Measurements from ENCODE around the gene SLC25A5.

SLC25A5 gene

GRCh38 chrX:119505945-119506344 lies 37.7 kb downstream of the SLC25A5 start:
- DNase-seq, result no peak
- Histone ChIP-seq H3K9ac (ENCODE audit: low read length) (no peak overlapping the region), H3K79me2 (ENCODE audit: low read length) (no peaks in the 10 kb centered on the region), H2AFZ (ENCODE audit: low read length) (no peak overlapping the region), H3K4me2 (ENCODE audit: low read depth, low read length) (no peak overlapping the region), H3K36me3 (replicated peaks; ENCODE audit: insufficient read depth, low read length) (no peaks in the 10 kb centered on the region), H3K27ac (ENCODE audit: low read length) (no peak overlapping the region), H3K4me3 (ENCODE audit: low read length) (no peak overlapping the region), H4K20me1 (ENCODE audit: insufficient read depth, low read length) (no peaks in the 10 kb centered on the region), H3K9me3 (replicated peaks; ENCODE audit: insufficient read depth, low read length) (no peaks in the 10 kb centered on the region), H3K27me3 (replicated peaks; ENCODE audit: insufficient read depth, low read length) (no peaks in the 10 kb centered on the region), H3K9me2 (replicated peaks; ENCODE audit: insufficient read depth, low read length) (no peaks in the 10 kb centered on the region), H3K4me1 (ENCODE audit: low read length) (no peaks in the 10 kb centered on the region), H3F3A (ENCODE audit: insufficient read depth, low read length) (no peaks in the 10 kb centered on the region)
- TF ChIP-seq EZH2phosphoT487 (IDR thresholded peaks at IDR 0.05; ENCODE audit: low read length) (no peak), EZH2 (optimal IDR thresholded peaks at IDR 0.05; ENCODE audit: low read depth, low read length) (no peak), CTCF (IDR thresholded peaks at IDR 0.05; ENCODE audit: low read length) (no peak)

- no peak overlapping the region for H3K9ac ChIP-seq (ENCODE audit: low read length)
- no peak for DNase-seq
- no peak overlapping the region for H3K27ac ChIP-seq (ENCODE audit: low read length)
- H3K4me1 ChIP-seq (ENCODE audit: low read length), result no peaks in the 10 kb centered on the region
- H3K4me2 ChIP-seq (ENCODE audit: low read depth, low read length), result no peak overlapping the region
- H3F3A ChIP-seq (ENCODE audit: insufficient read depth, low read length), result no peaks in the 10 kb centered on the region
- no peak overlapping the region for H3K4me3 ChIP-seq (ENCODE audit: low read length)
- H2AFZ ChIP-seq (ENCODE audit: low read length), result no peak overlapping the region
- no peaks in the 10 kb centered on the region for H3K27me3 ChIP-seq (replicated peaks; ENCODE audit: insufficient read depth, low read length)
- no peaks in the 10 kb centered on the region for H3K9me3 ChIP-seq (replicated peaks; ENCODE audit: insufficient read depth, low read length)
- no peak for TF ChIP-seq EZH2 (optimal IDR thresholded peaks at IDR 0.05; ENCODE audit: low read depth, low read length)
- TF ChIP-seq CTCF (IDR thresholded peaks at IDR 0.05; ENCODE audit: low read length), result no peak
- TF ChIP-seq EZH2phosphoT487 (IDR thresholded peaks at IDR 0.05; ENCODE audit: low read length), result no peak
- H4K20me1 ChIP-seq (ENCODE audit: insufficient read depth, low read length), result no peaks in the 10 kb centered on the region
- H3K9me2 ChIP-seq (replicated peaks; ENCODE audit: insufficient read depth, low read length), result no peaks in the 10 kb centered on the region
- H3K36me3 ChIP-seq (replicated peaks; ENCODE audit: insufficient read depth, low read length), result no peaks in the 10 kb centered on the region
- no peaks in the 10 kb centered on the region for H3K79me2 ChIP-seq (ENCODE audit: low read length)
Measured at GRCh38 chrX:119507206-119507605, 39.0 kb downstream of the SLC25A5 start.

- Histone ChIP-seq H2AFZ (ENCODE audit: low read length) (no peak overlapping the region; the same call in 1 of the 2 replicates), H3K9me2 (replicated peaks; ENCODE audit: insufficient read depth, low read length) (no peaks in the 10 kb centered on the region), H3K79me2 (ENCODE audit: low read length) (no peaks in the 10 kb centered on the region), H3F3A (ENCODE audit: insufficient read depth, low read length) (no peaks in the 10 kb centered on the region), H3K36me3 (replicated peaks; ENCODE audit: insufficient read depth, low read length) (no peaks in the 10 kb centered on the region), H3K9ac (ENCODE audit: low read length) (no peak overlapping the region), H3K27ac (ENCODE audit: low read length) (no peak overlapping the region), H4K20me1 (ENCODE audit: insufficient read depth, low read length) (no peaks in the 10 kb centered on the region), H3K9me3 (replicated peaks; ENCODE audit: insufficient read depth, low read length) (no peaks in the 10 kb centered on the region), H3K4me2 (ENCODE audit: low read depth, low read length) (no peak overlapping the region), H3K27me3 (replicated peaks; ENCODE audit: insufficient read depth, low read length) (no peaks in the 10 kb centered on the region), H3K4me1 (ENCODE audit: low read length) (no peaks in the 10 kb centered on the region), H3K4me3 (ENCODE audit: low read length) (no peak overlapping the region)
- no peak for TF ChIP-seq EZH2phosphoT487 (IDR thresholded peaks at IDR 0.05; ENCODE audit: low read length)
- TF ChIP-seq EZH2 (optimal IDR thresholded peaks at IDR 0.05; ENCODE audit: low read depth, low read length), result no peak
- peak; percentile 72 for TF ChIP-seq CTCF (IDR thresholded peaks at IDR 0.05; ENCODE audit: low read length)
- DNase-seq, result peak; percentile 79
Measured at GRCh38 chrX:119512146-119512800, 44.0 kb downstream of the SLC25A5 start.

All from MM.1S (cell line).